Fibroblast of skin of right quadriceps (primary cell): ENCODE data around the gene USF2.

ENCODE experiments used
- DNase-seq: peaks from one replicate; pipeline ENCODE4 v3.0.0-alpha.2; 2013

The USF2 gene

GRCh38 chr19:35287713-35288112 lies 19.0 kb downstream of the USF2 start:
- DNase-seq = no peak

- DNase-seq = no peak
These were observed 19.6 kb downstream of the USF2 start for GRCh38 chr19:35288331-35288730.

- DNase-seq = no peak
These were observed 20.1 kb downstream of the USF2 start for GRCh38 chr19:35288906-35289305.

DNA sequence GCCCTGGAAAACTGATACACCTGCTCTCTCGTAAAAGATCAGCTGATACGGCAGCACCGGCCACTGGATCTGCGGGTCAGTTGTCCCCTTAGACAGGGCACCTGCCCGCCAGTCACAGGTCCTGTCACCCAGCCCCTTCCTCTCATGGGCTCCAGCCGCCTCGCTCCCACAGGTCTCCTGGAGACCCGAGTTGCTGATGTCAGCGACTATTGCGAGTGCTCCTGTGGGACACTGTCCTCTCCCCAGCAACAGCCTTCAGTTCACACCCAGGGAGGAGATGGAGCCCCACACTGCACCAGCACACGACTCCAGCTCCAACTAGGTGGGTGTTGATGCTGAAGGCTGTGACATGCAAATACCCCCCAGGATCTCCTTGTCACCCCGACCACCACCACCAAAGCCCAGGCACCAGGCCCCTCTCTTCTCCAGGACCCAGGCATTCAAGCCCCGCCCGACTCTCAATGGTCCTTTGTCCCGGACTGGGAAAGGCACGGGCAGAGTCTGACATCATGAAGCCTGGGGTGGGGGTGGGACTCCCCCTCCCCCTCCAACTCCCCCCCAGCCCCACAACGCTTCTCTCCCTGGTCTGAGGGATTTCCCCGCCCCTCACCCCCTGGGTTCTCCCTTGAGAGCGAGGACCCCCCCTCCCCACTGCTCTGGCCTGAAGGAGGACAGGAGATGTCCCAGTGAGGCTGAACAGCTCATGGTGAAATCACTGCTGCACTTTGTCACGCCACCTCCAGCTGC lies 21.8 kb downstream of the USF2 start:
- DNase-seq = no peak

- no peak for DNase-seq
These were observed 22.5 kb downstream of the USF2 start for GRCh38 chr19:35291259-35291658.

GRCh38 chr19:35291916-35292315 lies 23.2 kb downstream of the USF2 start, which contains the start of gene MAG:
MAG (plus strand) TSS chr19:35292161; CDS start chr19:35295409, 3,248 bp downstream.
- DNase-seq = no peak

DNA sequence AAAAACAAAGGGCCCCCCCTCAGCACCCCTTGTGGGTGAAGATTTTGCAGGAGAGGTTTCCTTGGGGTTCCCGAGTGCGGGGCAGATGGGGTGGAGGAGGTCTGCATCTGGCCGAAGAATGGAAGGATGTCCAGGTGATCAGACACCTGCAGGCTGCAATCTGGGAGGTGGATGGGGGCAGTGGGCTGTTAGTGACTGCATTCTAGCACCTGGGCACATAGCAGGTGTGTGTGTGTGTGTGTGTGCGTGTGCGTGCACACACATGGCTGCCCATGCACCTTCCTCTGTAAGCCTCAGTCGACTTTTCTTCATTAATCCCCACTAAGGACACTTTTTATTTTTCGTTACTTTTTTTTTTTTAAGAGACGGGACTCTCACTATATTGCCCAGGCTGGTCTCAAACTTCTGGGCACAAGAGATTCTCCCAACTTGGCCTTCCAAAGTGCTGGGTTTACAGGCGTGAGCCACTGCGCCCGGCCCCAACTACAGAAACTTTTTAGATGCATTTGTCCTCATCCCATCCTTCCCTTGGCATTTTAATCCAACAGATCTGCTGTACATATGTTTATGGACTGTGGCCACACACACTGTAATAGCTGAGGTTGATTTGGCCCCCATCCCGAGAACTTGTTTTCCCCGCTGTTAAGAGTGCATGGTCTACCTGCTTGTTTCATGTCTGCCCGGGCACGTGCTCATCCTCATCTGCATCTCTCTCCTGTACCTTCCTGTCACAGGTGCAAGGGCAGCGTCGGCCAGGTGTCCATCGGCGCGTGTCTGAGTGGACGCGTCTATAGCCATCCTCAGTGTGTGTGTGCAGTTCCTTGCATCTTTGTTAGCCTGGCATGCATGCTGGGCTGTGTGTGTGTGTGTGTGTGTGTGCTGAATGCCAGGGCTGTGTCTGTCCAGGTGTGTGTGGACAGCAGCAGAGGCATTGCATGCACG lies 23.9 kb downstream of the USF2 start:
- no peak for DNase-seq

DNA sequence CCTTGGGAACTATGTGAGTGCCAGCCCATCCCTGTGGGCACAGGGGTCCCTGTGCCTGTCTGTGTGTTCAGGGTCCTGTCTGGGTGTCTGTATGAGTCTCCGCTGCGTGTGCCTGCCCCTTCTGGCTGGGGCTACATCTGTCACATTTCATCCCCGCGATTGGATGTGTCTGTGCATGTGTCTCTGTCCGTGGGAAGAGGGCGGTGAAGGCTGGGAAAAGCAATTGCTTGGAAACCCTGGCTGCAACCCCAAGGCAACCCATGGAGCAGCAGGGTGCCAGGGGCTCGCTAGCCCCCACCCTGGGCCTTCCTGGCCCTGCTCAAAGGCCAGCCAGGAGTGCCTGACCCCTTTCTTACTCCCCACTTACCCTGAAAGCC lies 24.6 kb downstream of the USF2 start:
- DNase-seq = no peak

DNA sequence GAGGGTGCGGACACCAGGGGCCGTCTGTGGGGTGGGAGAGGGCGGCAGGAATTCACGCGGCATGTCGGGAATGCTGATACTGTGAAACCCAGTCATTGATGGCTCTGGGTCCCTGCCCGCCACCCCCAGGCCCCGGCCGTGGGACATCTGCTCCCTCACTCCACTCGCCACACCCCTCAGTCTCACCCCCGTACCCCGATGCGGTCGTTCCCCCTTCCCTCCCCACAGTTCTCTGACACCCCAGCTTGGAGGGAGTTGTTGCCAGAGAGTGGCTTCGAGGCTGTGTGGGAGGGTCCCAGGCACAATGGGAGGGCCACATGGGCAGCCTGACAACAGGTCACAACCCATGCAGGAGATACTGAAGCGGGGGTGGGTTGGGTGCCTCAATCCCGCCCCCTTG lies 25.0 kb downstream of the USF2 start:
- no peak for DNase-seq

DNA sequence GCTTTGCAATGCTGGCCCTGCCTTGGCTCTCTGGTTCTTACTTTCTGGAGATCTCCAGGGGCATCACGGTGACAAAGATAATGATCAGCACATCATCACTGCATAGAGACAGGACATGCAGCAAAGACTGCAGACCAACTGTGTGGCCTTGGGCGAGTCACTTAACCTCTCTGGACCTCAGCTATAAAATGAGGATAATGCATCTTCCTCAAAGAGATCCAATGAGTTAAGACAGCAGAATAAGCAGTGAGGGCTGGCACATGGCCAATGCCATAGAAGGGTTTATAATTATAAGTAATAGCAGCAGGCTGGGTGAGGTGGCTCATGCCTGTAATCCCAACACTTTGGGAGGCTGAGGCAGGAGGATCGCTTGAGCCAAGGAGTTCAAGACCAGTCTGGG lies 25.6 kb downstream of the USF2 start:
- no peak for DNase-seq

GRCh38 chr19:35294859-35295791 lies 26.4 kb downstream of the USF2 start:
- DNase-seq = no peak

GRCh38 chr19:35295792-35296462 lies 27.2 kb downstream of the USF2 start:
- DNase-seq = no peak

- DNase-seq = no peak
These were observed 28.1 kb downstream of the USF2 start for GRCh38 chr19:35296644-35297514.

GRCh38 chr19:35297515-35297848 lies 28.7 kb downstream of the USF2 start:
- no peak for DNase-seq

GRCh38 chr19:35297922-35298321 lies 29.2 kb downstream of the USF2 start:
- DNase-seq = no peak

DNA sequence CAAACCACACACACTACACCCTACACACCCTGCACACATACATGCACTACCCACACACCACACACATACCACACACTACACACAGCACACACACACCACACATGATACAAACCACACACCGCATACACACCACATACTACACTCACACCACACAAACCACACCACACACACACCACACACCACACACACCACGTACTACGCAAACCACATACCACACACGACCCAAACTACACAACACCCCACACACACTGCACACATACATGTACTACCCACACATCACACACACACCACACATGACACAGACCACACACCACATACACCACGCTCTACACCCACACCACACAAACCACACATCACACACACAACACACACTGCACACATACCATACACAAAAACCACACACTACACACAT lies 29.8 kb downstream of the USF2 start:
- no peak for DNase-seq

GRCh38 chr19:35299523-35300338 lies 31.0 kb downstream of the USF2 start:
- no peak for DNase-seq

DNA sequence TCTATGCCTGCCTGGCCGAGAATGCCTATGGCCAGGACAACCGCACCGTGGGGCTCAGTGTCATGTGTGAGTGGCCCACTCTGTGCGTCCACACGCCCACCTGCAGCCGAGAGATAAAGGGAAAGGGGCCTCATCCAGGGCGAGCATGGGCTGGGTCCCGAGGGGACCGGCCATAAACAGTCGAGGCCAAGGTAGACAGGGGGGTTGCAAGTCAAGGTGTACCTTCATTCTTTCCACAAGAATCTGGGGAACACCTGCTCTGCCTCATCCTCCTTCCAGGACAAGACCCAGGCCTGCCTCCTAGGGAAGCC lies 31.5 kb downstream of the USF2 start:
- no peak for DNase-seq

GRCh38 chr19:35301961-35302360 lies 33.2 kb downstream of the USF2 start:
- no peak for DNase-seq

DNA sequence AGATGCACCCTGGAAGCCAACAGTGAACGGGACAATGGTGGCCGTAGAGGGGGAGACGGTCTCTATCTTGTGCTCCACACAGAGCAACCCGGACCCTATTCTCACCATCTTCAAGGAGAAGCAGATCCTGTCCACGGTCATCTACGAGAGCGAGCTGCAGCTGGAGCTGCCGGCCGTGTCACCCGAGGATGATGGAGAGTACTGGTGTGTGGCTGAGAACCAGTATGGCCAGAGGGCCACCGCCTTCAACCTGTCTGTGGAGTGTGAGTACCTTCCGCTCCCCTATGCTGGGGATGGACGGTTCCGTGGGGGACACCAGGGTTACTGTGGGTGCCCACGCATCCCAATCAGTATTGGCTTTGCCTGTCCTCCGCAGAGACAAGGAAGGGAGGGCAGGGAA lies 33.7 kb downstream of the USF2 start:
- no peak for DNase-seq
